H1 (cell line): ENCODE measurements around the gene ABI3. TPM values are rescaled to one million over a fixed set of nuclear protein-coding genes. Genes with fewer than 3 reads are reported as not detected.

Experiments used
- CTCF ChIA-PET: fragments of 300-600 bp; sonication (Branson Sonifier 250); formaldehyde crosslinking; loops from one replicate; lab custom pipeline; 2021; ENCODE audit not compliant: partially characterized antibody; lab: Charles Lee
- POLR2A ChIA-PET: fragments of 300-600 bp; sonication (Branson Sonifier 250); formaldehyde crosslinking; loops from one replicate; lab custom pipeline; 2021; ENCODE audit warnings: inconsistent platforms; ENCODE audit not compliant: partially characterized antibody; lab: Charles Lee
- DNase-seq, 2 experiments: peaks; one replicate each; pipeline versions ENCODE4 v3.0.0 to v3.0.0-alpha.2; 2010 to 2022; ENCODE audit warnings: low spot score in 2 of 2, low read depth in 1 of 2, mixed read lengths in 1 of 2
- FAIRE-seq: peaks from 2 replicates; lab custom pipeline; 2011; peaks lifted over from hg19 to GRCh38; lab: Jason Lieb, UNC
- H2AFZ ChIP-seq: 2 replicates; pipeline ENCODE4 v1.8.1; 2012; ENCODE audit warnings: low read length, inconsistent platforms
- H2AK5ac ChIP-seq: 2 replicates; pipeline ENCODE4 v1.6.1; 2013; ENCODE audit warnings: low read depth, low read length
- H2BK120ac ChIP-seq: replicated peaks from 2 replicates; pipeline ENCODE3; 2013; ENCODE audit warnings: low read depth, low read length, inconsistent platforms
- H2BK12ac ChIP-seq: 2 replicates; pipeline ENCODE4 v1.6.1; 2013; ENCODE audit warnings: low read depth, low read length
- H2BK15ac ChIP-seq: 2 replicates; pipeline ENCODE4 v1.6.1; 2013; ENCODE audit warnings: low read length
- H2BK20ac ChIP-seq: 2 replicates; pipeline ENCODE4 v1.6.1; 2013; ENCODE audit warnings: low read length
- H2BK5ac ChIP-seq: 2 replicates; pipeline ENCODE4 v1.6.1; 2013; ENCODE audit warnings: low read depth, low read length
- H3K14ac ChIP-seq: 2 replicates; pipeline ENCODE4 v1.6.1; 2013; ENCODE audit warnings: inconsistent platforms; ENCODE audit not compliant: insufficient read length
- H3K18ac ChIP-seq: 2 replicates; pipeline ENCODE4 v1.6.1; 2013; ENCODE audit warnings: low read length; ENCODE audit errors: extremely low read depth
- H3K23ac ChIP-seq: 2 replicates; pipeline ENCODE4 v1.6.1; 2013; ENCODE audit warnings: inconsistent platforms; ENCODE audit not compliant: insufficient read length
- H3K23me2 ChIP-seq: 2 replicates; pipeline ENCODE4 v1.6.1; 2013; ENCODE audit warnings: low read depth, low read length
- H3K27ac ChIP-seq: 2 replicates; pipeline ENCODE4 v1.6.1; 2011; ENCODE audit warnings: low read depth, low read length, inconsistent platforms
- H3K27me3 ChIP-seq, 4 experiments: replicated peaks in 1 of 4; 1 replicate in 1 of 4; 2 replicates in 3 of 4; pipeline versions ENCODE4 v1.6.1 to v1.8.1; 2011 to 2013; ENCODE audit warnings: low read length in 3 of 4, mild to moderate bottlenecking in 3 of 4, inconsistent platforms in 2 of 4, mixed read lengths in 2 of 4, moderate library complexity in 1 of 4; ENCODE audit not compliant: control insufficient read depth in 3 of 4, insufficient read depth in 3 of 4; ENCODE audit errors: extremely low read depth in 1 of 4
- H3K36me3 ChIP-seq, 4 experiments: 2 replicates each; pipeline versions ENCODE4 v1.6.1 to v1.8.1; 2011 to 2013; ENCODE audit warnings: mild to moderate bottlenecking in 4 of 4, low read length in 3 of 4, moderate library complexity in 2 of 4, control low read depth in 1 of 4, inconsistent platforms in 1 of 4; ENCODE audit not compliant: insufficient read depth in 4 of 4, control insufficient read depth in 2 of 4
- H3K4ac ChIP-seq: replicated peaks from 2 replicates; pipeline ENCODE3; 2013; ENCODE audit warnings: low read length, low read depth, mixed read lengths, inconsistent platforms; ENCODE audit not compliant: insufficient read length
- H3K4me1 ChIP-seq, 4 experiments: replicated peaks in 1 of 4; 1 replicate in 1 of 4; 2 replicates in 3 of 4; pipeline versions ENCODE4 v1.6.1 to v1.8.1; 2011 to 2013; ENCODE audit warnings: low read length in 3 of 4, inconsistent platforms in 2 of 4, mixed read lengths in 1 of 4; ENCODE audit not compliant: insufficient read depth in 4 of 4, control insufficient read depth in 3 of 4
- H3K4me2 ChIP-seq, 2 experiments: 2 replicates each; pipeline versions ENCODE4 v1.6.1 to v1.8.1; 2011 to 2013; ENCODE audit warnings: low read depth in 2 of 2, low read length in 2 of 2, control low read depth in 1 of 2, inconsistent platforms in 1 of 2, mild to moderate bottlenecking in 1 of 2; ENCODE audit not compliant: insufficient read depth in 1 of 2
- H3K4me3 ChIP-seq, 4 experiments: fragments of 200-600, 300-600 bp in 1 of 4; sonication (generic), shearing (Covaris generic), sonication (Bioruptor Twin) in 1 of 4; 2 replicates each; pipeline versions ENCODE4 v1.5.1 to v1.8.1; 2011 to 2016; ENCODE audit warnings: low read length in 4 of 4, low read depth in 3 of 4, control low read depth in 2 of 4, inconsistent platforms in 2 of 4, mild to moderate bottlenecking in 2 of 4, mixed read lengths in 1 of 4, moderate library complexity in 1 of 4; ENCODE audit not compliant: insufficient read depth in 2 of 4; ENCODE audit errors: extremely low read depth in 1 of 4
- H3K56ac ChIP-seq: replicated peaks from 2 replicates; pipeline ENCODE3; 2013; ENCODE audit warnings: low read depth, mild to moderate bottlenecking, mixed read lengths, low read length, inconsistent platforms; ENCODE audit not compliant: insufficient read length
- H3K79me1 ChIP-seq: 2 replicates; pipeline ENCODE4 v1.6.1; 2013; ENCODE audit warnings: low read depth, low read length, control low read depth
- H3K79me2 ChIP-seq, 2 experiments: 2 replicates each; pipeline versions ENCODE4 v1.6.1 to v1.8.1; 2012 to 2013; ENCODE audit warnings: low read length in 2 of 2, mild to moderate bottlenecking in 2 of 2, inconsistent platforms in 1 of 2; ENCODE audit not compliant: insufficient read depth in 2 of 2, control insufficient read depth in 1 of 2
- H3K9ac ChIP-seq, 4 experiments: replicated peaks in 1 of 4; 1 replicate in 1 of 4; 2 replicates in 3 of 4; pipeline versions ENCODE4 v1.6.1 to v1.8.1; 2011 to 2013; ENCODE audit warnings: low read depth in 3 of 4, low read length in 3 of 4, control low read depth in 2 of 4, mild to moderate bottlenecking in 2 of 4, moderate library complexity in 2 of 4, inconsistent platforms in 1 of 4; ENCODE audit errors: extremely low read depth in 1 of 4
- H3K9me3 ChIP-seq, 2 experiments: 2 replicates each; pipeline versions ENCODE4 v1.6.1 to v1.8.1; 2012 to 2013; ENCODE audit warnings: mild to moderate bottlenecking in 2 of 2, moderate library complexity in 2 of 2, control low read depth in 1 of 2, inconsistent platforms in 1 of 2, low read depth in 1 of 2, low read length in 1 of 2, mixed read lengths in 1 of 2; ENCODE audit not compliant: insufficient read depth in 2 of 2
- H4K20me1 ChIP-seq, 2 experiments: replicated peaks in 1 of 2; 2 replicates each; pipeline versions ENCODE3 to v1.8.1; 2011 to 2013; ENCODE audit warnings: inconsistent platforms in 2 of 2, low read length in 2 of 2, mild to moderate bottlenecking in 1 of 2; ENCODE audit not compliant: insufficient read depth in 2 of 2, control insufficient read depth in 1 of 2
- H4K5ac ChIP-seq: 2 replicates; pipeline ENCODE4 v1.6.1; 2013; ENCODE audit warnings: low read length, low read depth, mixed read lengths, inconsistent platforms; ENCODE audit not compliant: insufficient read length
- H4K8ac ChIP-seq: 2 replicates; pipeline ENCODE4 v1.8.0; 2013; ENCODE audit warnings: mild to moderate bottlenecking, moderate library complexity, low read length, inconsistent platforms; ENCODE audit not compliant: insufficient read depth; ENCODE audit errors: extremely low read depth
- H4K91ac ChIP-seq: replicated peaks from 2 replicates; pipeline ENCODE3; 2013; ENCODE audit warnings: low read length, mixed read lengths, inconsistent platforms; ENCODE audit not compliant: insufficient read length
- CTCF ChIP-seq, 3 experiments: IDR thresholded peaks; 1 replicate in 2 of 3; 2 replicates in 1 of 3; pipeline versions ENCODE4 v1.5.1 to v1.6.1; 2011; ENCODE audit warnings: low read length in 3 of 3, mild to moderate bottlenecking in 3 of 3, inconsistent platforms in 2 of 3, low read depth in 1 of 3, moderate library complexity in 1 of 3; ENCODE audit not compliant: insufficient read depth in 1 of 3; ENCODE audit errors: control extremely low read depth in 1 of 3
- HDAC6 ChIP-seq: IDR thresholded peaks from one replicate; pipeline ENCODE4 v1.7.1; 2012; ENCODE audit warnings: low read depth, mild to moderate bottlenecking, inconsistent platforms, low read length, moderate library complexity
- RAD21 ChIP-seq, 2 experiments: IDR thresholded peaks in 1 of 2; conservative IDR thresholded peaks in 1 of 2; 2 replicates each; pipeline ENCODE4 v1.6.1; 2011; ENCODE audit warnings: low read depth in 2 of 2, low read length in 2 of 2, improper control_type of control experiment in 1 of 2, inconsistent platforms in 1 of 2, mild to moderate bottlenecking in 1 of 2, moderate library complexity in 1 of 2
- SIN3A ChIP-seq, 2 experiments: IDR thresholded peaks in 1 of 2; conservative IDR thresholded peaks in 1 of 2; 2 replicates each; pipeline ENCODE4 v1.6.1; 2011 to 2012; ENCODE audit warnings: low read length in 2 of 2, improper control_type of control experiment in 1 of 2, low read depth in 1 of 2, mild to moderate bottlenecking in 1 of 2
- TBP ChIP-seq: IDR thresholded peaks from 2 replicates; pipeline ENCODE4 v1.6.1; 2011; ENCODE audit warnings: low read depth, low read length, improper control_type of control experiment
- YY1 ChIP-seq: IDR thresholded peaks from 2 replicates; pipeline ENCODE4 v1.6.1; 2011; ENCODE audit warnings: low read depth, mild to moderate bottlenecking, low read length
- WGBS, 2 experiments: shearing (Covaris generic) in 1 of 2; methylation state at CpG; one replicate each; pipeline versions ENCODE4 v1.1.6 to v1.1.7; 2013 to 2015; ENCODE audit warnings: low lambda C conversion rate in 2 of 2, mixed read lengths in 2 of 2, inconsistent platforms in 1 of 2, low coverage in 1 of 2, missing lambda C conversion rate in 1 of 2; ENCODE audit not compliant: insufficient replicate concordance in 2 of 2, insufficient coverage in 1 of 2, insufficient read length in 1 of 2; ENCODE audit errors: extremely low coverage in 1 of 2, missing lambda C conversion rate in 1 of 2; 5-methylcytosine and 5-hydroxymethylcytosine counted together
- polyA plus RNA-seq, 7 experiments: library from polyadenylated mRNA; depleted of rRNA in 3 of 7; stranded (reverse) in 5 of 7; unstranded in 2 of 7; fragments of >200 nt in 5 of 7; fragments of 200-250 nt in 2 of 7; gene quantifications; 1 replicate in 5 of 7; 2 replicates in 1 of 7; 4 replicates in 1 of 7; pipeline versions ENCODE4 v1.2.1 to v1.2.3, GENCODE V29; 2011 to 2013; ENCODE audit warnings: missing spikeins in 2 of 7, mixed read lengths in 2 of 7
- total RNA-seq: library from RNA; stranded (reverse); fragmentation: NEBNext Ultra II Directional; extraction: Animal tissue kit (Norgen Biotek cat#: 25700); gene quantifications from 2 replicates; pipeline ENCODE4 v1.2.1, GENCODE V29; 2021

Gene ABI3
- total and polyA plus RNA-seq, 2 of the 8 experiments (the other 6 are each of a cell fraction or from before 2014, with no cell fraction given): 1.3 to 2.5 TPM

GRCh38 chr17:49180303-49180702 is 30.2 kb upstream of the ABI3 start:
- FAIRE-seq (peak; percentile 62), DNase-seq (peak in 1 of 2 experiments; percentile 89)
- ChIA-PET CTCF (interaction anchor here (0.6 to 4.6 kb wide), 25 partner anchors 10 to 251 kb away, joined by 3 to 35 read pairs (median 4); no protein-coding TSS in a partner anchor), POLR2A (interaction anchor here (1.8 kb wide), 1 partner anchor 20 kb away, joined by 5 read pairs; no protein-coding TSS in a partner anchor)
- H3K36me3 ChIP-seq: no peaks in the 10 kb centered on the region
- no peak overlapping the region for H2AFZ ChIP-seq
- H3K79me1 ChIP-seq: no peaks in the 10 kb centered on the region
- H4K20me1 ChIP-seq: no peaks in the 10 kb centered on the region
- no peak overlapping the region for H2BK20ac ChIP-seq
- H3K9ac ChIP-seq: no peak overlapping the region
- no peak overlapping the region for H3K27ac ChIP-seq
- H2BK15ac ChIP-seq: no peak overlapping the region
- H2AK5ac ChIP-seq: no peak overlapping the region
- TF ChIP-seq HDAC6: no peak
- no peak for TF ChIP-seq TBP
- 0 out of 2 replicates have a peak, but pooled peaks have one; percentile 5 for TF ChIP-seq YY1
- peak; percentile 60 to 93 (median 75) for TF ChIP-seq CTCF (IDR thresholded peaks at IDR 0.05; ENCODE audit: control extremely low read depth in 1 of 3, insufficient read depth in 1 of 3, low read depth in 1 of 3, low read length in 3 of 3)
- no peak for TF ChIP-seq SIN3A (conservative IDR thresholded peaks at IDR 0.05 in 1 of 2, IDR thresholded peaks at IDR 0.05 in 1 of 2; ENCODE audit: low read depth in 1 of 2, low read length in 2 of 2)
- peak; percentile 77 to 81 for TF ChIP-seq RAD21 (IDR thresholded peaks at IDR 0.05 in 1 of 2, conservative IDR thresholded peaks at IDR 0.05 in 1 of 2; ENCODE audit: low read depth in 2 of 2, low read length in 2 of 2)
- H3K14ac ChIP-seq: no peak overlapping the region
- H4K5ac ChIP-seq: no peak overlapping the region
- H3K4me1 ChIP-seq: no peaks in the 10 kb centered on the region
- H3K56ac ChIP-seq: no peak overlapping the region
- 39% methylated on average over 5 of the region's 5 CpGs; no CpG with 5 or more reads in 1 of the 2 experiments for WGBS, 2 experiments
- no peak overlapping the region for H3K23ac ChIP-seq
- H3K4ac ChIP-seq: no peak overlapping the region
- no peak overlapping the region for H3K18ac ChIP-seq
- no peak overlapping the region for H4K91ac ChIP-seq
- H3K23me2 ChIP-seq: no peaks in the 10 kb centered on the region
- no peak overlapping the region for H2BK120ac ChIP-seq
- H2BK12ac ChIP-seq: no peak overlapping the region
- H3K79me2 ChIP-seq: no peaks in the 10 kb centered on the region
- no peak overlapping the region for H3K4me3 ChIP-seq
- no peaks in the 10 kb centered on the region for H3K27me3 ChIP-seq
- no peak overlapping the region for H4K8ac ChIP-seq
- H3K4me2 ChIP-seq: no peak overlapping the region
- peaks cover 15 to 18% of the 10 kb centered on the region in 2 experiments for H3K9me3 ChIP-seq
- no peak overlapping the region for H2BK5ac ChIP-seq
